NB4 (cell line): ENCODE data around the gene RBM19.
A peak's percentile ranks its signal among the peaks of the same experiment; 100 is the strongest.

ENCODE experiments used
- DNase-seq: peaks from one replicate; pipeline ENCODE4 v3.0.0; 2010; ENCODE audit warnings: low read depth
- H3K4me3 ChIP-seq: one replicate; pipeline ENCODE4 v1.5.1; 2011; ENCODE audit warnings: mild to moderate bottlenecking, low read depth, low read length, moderate library complexity
- CTCF ChIP-seq: IDR thresholded peaks from one replicate; pipeline ENCODE4 v1.5.1; 2012; ENCODE audit warnings: low read depth, low read length
- MAX ChIP-seq: IDR thresholded peaks from 2 replicates; pipeline ENCODE4 v1.6.1; 2011; ENCODE audit warnings: low read depth, low read length
- MYC ChIP-seq: IDR thresholded peaks from 2 replicates; pipeline ENCODE4 v1.6.1; 2011; ENCODE audit warnings: low read depth, low read length
- POLR2A ChIP-seq: IDR thresholded peaks from 2 replicates; pipeline ENCODE4 v1.6.1; 2011; ENCODE audit warnings: mild to moderate bottlenecking; ENCODE audit not compliant: insufficient read length; ENCODE audit errors: extremely low read depth

The RBM19 gene

GRCh38 chr12:113783811-113784210 lies 182.3 kb downstream of the RBM19 start:
- TF ChIP-seq POLR2A = no peak
- TF ChIP-seq MAX = no peak
- TF ChIP-seq MYC = no peak
- DNase-seq = no peak
- no peak overlapping the region for H3K4me3 ChIP-seq

GRCh38 chr12:113782873-113783272 lies 183.3 kb downstream of the RBM19 start:
- TF ChIP-seq CTCF (no peak), POLR2A (no peak), MAX (no peak)
- no peak for DNase-seq
- no peak overlapping the region for H3K4me3 ChIP-seq

- H3K4me3 ChIP-seq = no peak overlapping the region
- peak; percentile 63 for DNase-seq
- TF ChIP-seq MYC (no peak), MAX (no peak), CTCF (no peak), POLR2A (no peak)
These were observed 184.5 kb downstream of the RBM19 start for GRCh38 chr12:113781415-113782198.

GRCh38 chr12:113779774-113780173 lies 186.4 kb downstream of the RBM19 start:
- no peak for DNase-seq
- TF ChIP-seq CTCF = no peak
- TF ChIP-seq MAX = no peak
- TF ChIP-seq POLR2A = no peak
- no peak for TF ChIP-seq MYC
- H3K4me3 ChIP-seq = no peak overlapping the region

GRCh38 chr12:113778432-113779132 lies 187.5 kb downstream of the RBM19 start:
- H3K4me3 ChIP-seq = no peak overlapping the region
- TF ChIP-seq MAX = no peak
- TF ChIP-seq POLR2A = no peak
- no peak for TF ChIP-seq CTCF
- no peak for TF ChIP-seq MYC
- DNase-seq = no peak

GRCh38 chr12:113777751-113778150 lies 188.4 kb downstream of the RBM19 start:
- TF ChIP-seq MYC = no peak
- no peak for TF ChIP-seq POLR2A
- TF ChIP-seq CTCF = no peak
- no peak for TF ChIP-seq MAX
- DNase-seq = no peak
- H3K4me3 ChIP-seq = no peak overlapping the region
